HepG2 (cell line): Measurements from ENCODE around the gene NLRP6.

Source experiments
- CHD2 ChIP-seq: IDR thresholded peaks from 2 replicates; pipeline ENCODE4 v1.6.1; 2011; ENCODE audit warnings: low read depth, low read length, improper control_type of control experiment
- SP1 ChIP-seq, 2 experiments: fragments of 450-650 bp in 1 of 2; sonication (generic) in 1 of 2; formaldehyde crosslinking in 1 of 2; IDR thresholded peaks; 2 replicates each; pipeline versions ENCODE4 v1.4.0 to v1.6.1; 2016 to 2020; ENCODE audit warnings: missing genetic modification reagents in 1 of 2
- TARDBP ChIP-seq: sonication (generic); formaldehyde crosslinking; IDR thresholded peaks from 2 replicates; pipeline ENCODE4 v1.8.0; 2022; ENCODE audit warnings: mild to moderate bottlenecking, missing genetic modification reagents
- TF ChIP-seq, protein P1 (sequence below): sonication (generic); formaldehyde crosslinking; IDR thresholded peaks from 2 replicates; pipeline ENCODE4 v1.5.1; 2020; ENCODE audit warnings: mild to moderate bottlenecking, missing genetic modification reagents, borderline replicate concordance

DNA sequence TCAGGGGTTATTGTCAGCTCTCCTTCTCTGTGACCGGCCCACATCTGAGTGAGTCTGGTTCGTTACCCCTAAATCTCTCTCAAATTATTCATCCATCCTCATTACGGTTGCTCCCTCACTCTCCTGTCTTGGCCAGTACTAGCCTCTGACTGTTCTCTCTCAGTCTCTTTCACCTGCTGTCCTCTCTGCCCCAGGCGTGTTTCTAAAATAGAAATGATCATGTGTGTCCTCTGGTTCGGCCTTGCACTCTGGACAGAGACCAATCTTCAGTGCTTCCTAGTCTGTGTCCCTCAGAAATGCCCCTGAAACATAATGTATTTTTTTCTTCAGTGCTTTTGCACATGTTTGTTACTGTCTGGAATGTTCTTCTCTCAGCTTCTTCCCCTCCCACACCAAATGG, 36.6 kb upstream of the NLRP6 start:
- TF ChIP-seq, protein P1, sequence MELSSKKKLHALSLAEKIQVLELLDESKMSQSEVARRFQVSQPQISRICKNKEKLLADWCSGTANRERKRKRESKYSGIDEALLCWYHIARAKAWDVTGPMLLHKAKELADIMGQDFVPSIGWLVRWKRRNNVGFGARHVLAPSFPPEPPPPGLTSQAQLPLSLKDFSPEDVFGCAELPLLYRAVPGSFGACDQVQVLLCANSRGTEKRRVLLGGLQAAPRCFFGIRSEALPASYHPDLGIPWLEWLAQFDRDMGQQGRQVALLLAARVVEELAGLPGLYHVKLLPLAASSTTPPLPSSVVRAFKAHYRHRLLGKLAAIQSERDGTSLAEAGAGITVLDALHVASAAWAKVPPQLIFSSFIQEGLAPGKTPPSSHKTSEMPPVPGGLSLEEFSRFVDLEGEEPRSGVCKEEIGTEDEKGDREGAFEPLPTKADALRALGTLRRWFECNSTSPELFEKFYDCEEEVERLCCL (CRISPR knock-in tag), result no peak
- TF ChIP-seq CHD2 (no peak), SP1 (IDR thresholded peaks at IDR 0.05) (no peak), SP1 (CRISPR knock-in tag; IDR thresholded peaks at IDR 0.05) (no peak), TARDBP (CRISPR knock-in tag) (no peak)
